Measurements from ENCODE around the gene KCNN1. TPM values are rescaled to one million over a fixed set of nuclear protein-coding genes. Genes with fewer than 3 reads are reported as not detected.
A peak's percentile ranks its signal among the peaks of the same experiment; 100 is the strongest.

KCNN1 gene
- total and polyA plus RNA-seq, 2 of the 4 experiments (the other 2 are of a cell fraction): 0.09 TPM; not detected in 1

- DNase-seq (peak; percentile 52), ATAC-seq (ENCODE audit: low read depth) (peak; percentile 85)
- H2AK5ac ChIP-seq (ENCODE audit: low read depth, low read length): peak overlapping the region; percentile 51
- intact Hi-C loops (cut with micrococcal nuclease) (loop anchor here (1.0 to 5.0 kb wide), 4 partner anchors 50 to 140 kb away; partner anchors contain the start of gene RPL18A), dilution Hi-C loops (cut with HindIII; ENCODE audit: low sequenced_read_pairs, unreplicated experiment) (no loop called here), in situ Hi-C loops (cut with MboI; ENCODE audit: low sequenced_read_pairs) (no loop called here)
- ChIA-PET CTCF (interaction anchor here (0.6 to 2.3 kb wide), 3 partner anchors 59 to 75 kb away, joined by 4 to 13 read pairs (median 5); partner anchors contain the start of gene CCDC124), POLR2A (ENCODE audit: unreplicated experiment) (no interaction called here)
- no peak overlapping the region for H2BK5ac ChIP-seq (ENCODE audit: low read depth, low read length, poor library complexity, severe bottlenecking)
- no peak overlapping the region for H2BK120ac ChIP-seq (ENCODE audit: low read depth, low read length)
- H3K36me3 ChIP-seq (ENCODE audit: control insufficient read depth, insufficient read depth, low read length): no peaks in the 10 kb centered on the region
- H2AK9ac ChIP-seq (replicated peaks; ENCODE audit: low read depth, low read length, poor library complexity): peak overlapping the region; percentile 85
- H4K8ac ChIP-seq (ENCODE audit: low read depth in 2 of 2, low read length in 2 of 2): no peak overlapping the region
- 40% methylated on average over 1 of the region's 15 CpGs; no CpG with 5 or more reads in 1 of the 2 experiments for WGBS, 2 experiments (ENCODE audit: extremely low coverage in 2 of 2, insufficient read length in 1 of 2)
- H4K20me1 ChIP-seq (ENCODE audit: insufficient read depth, low read length): no peaks in the 10 kb centered on the region
- H3K9me3 ChIP-seq (ENCODE audit: control insufficient read depth, insufficient read depth, low read length): no peaks in the 10 kb centered on the region
- H3K4me2 ChIP-seq (ENCODE audit: low read depth, low read length): no peak overlapping the region
- no peak overlapping the region for H3K56ac ChIP-seq (ENCODE audit: extremely low read depth, insufficient read depth, low read length)
- H3K27ac ChIP-seq (ENCODE audit: insufficient read depth, low read length): no peak overlapping the region
- H3K18ac ChIP-seq (ENCODE audit: low read depth, low read length): no peak overlapping the region
- BruUV-seq (replicated peaks): no TSS peak
- no peak overlapping the region for H3K9ac ChIP-seq (ENCODE audit: low read depth, low read length)
- H2BK20ac ChIP-seq (ENCODE audit: low read depth, low read length): no peak overlapping the region
- H4K5ac ChIP-seq (ENCODE audit: low read depth, low read length): no peak overlapping the region
- H3K14ac ChIP-seq (replicated peaks; ENCODE audit: low read depth, low read length): no peak overlapping the region
- H4K91ac ChIP-seq (ENCODE audit: insufficient read depth, low read depth, low read length): no peak overlapping the region
- peak overlapping the region; percentile 90 for H2AFZ ChIP-seq (replicated peaks; ENCODE audit: low read length, poor library complexity)
- H3K9me1 ChIP-seq (ENCODE audit: insufficient read depth, low read length): no peaks in the 10 kb centered on the region; the same call in 1 of the 2 replicates
- peaks cover 5% of the 10 kb centered on the region in 2 experiments; a peak in 2 of 4 replicates for H3K79me1 ChIP-seq (ENCODE audit: low read depth in 1 of 2, low read length in 2 of 2)
- H3K4ac ChIP-seq (ENCODE audit: low read depth, low read length): no peak overlapping the region
- TF ChIP-seq POLR2A (IDR thresholded peaks at IDR 0.05; ENCODE audit: low read depth, low read length) (0 out of 2 replicates have a peak, but pooled peaks have one; percentile 37), SMC3 (IDR thresholded peaks at IDR 0.05; ENCODE audit: low read depth, low read length) (peak; percentile 98), RCOR1 (IDR thresholded peaks at IDR 0.05; ENCODE audit: insufficient replicate concordance, low read length) (peak; percentile 33), MAFK (IDR thresholded peaks at IDR 0.05; ENCODE audit: low read depth, low read length) (no peak), CTCF (conservative IDR thresholded peaks at IDR 0.05; ENCODE audit: low read depth, low read length) (peak; percentile 98), MAZ (IDR thresholded peaks at IDR 0.05; ENCODE audit: borderline replicate concordance, low read depth, low read length) (0 out of 2 replicates have a peak, but pooled peaks have one; percentile 43), CEBPB (IDR thresholded peaks at IDR 0.05; ENCODE audit: low read depth, low read length) (peak; percentile 25; the same call in 1 of the 2 replicates), CHD1 (IDR thresholded peaks at IDR 0.05; ENCODE audit: low read depth, low read length) (0 out of 2 replicates have a peak, but pooled peaks have one; percentile 64), RAD21 (IDR thresholded peaks at IDR 0.05; ENCODE audit: low read length) (peak; percentile 96), MXI1 (IDR thresholded peaks at IDR 0.05; ENCODE audit: borderline replicate concordance, low read depth, low read length) (no peak)
- TF ChIP-seq, protein P1, sequence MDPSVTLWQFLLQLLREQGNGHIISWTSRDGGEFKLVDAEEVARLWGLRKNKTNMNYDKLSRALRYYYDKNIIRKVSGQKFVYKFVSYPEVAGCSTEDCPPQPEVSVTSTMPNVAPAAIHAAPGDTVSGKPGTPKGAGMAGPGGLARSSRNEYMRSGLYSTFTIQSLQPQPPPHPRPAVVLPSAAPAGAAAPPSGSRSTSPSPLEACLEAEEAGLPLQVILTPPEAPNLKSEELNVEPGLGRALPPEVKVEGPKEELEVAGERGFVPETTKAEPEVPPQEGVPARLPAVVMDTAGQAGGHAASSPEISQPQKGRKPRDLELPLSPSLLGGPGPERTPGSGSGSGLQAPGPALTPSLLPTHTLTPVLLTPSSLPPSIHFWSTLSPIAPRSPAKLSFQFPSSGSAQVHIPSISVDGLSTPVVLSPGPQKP (IDR thresholded peaks at IDR 0.05; ENCODE audit: borderline replicate concordance, low read depth, low read length): no peak
- no peaks in the 10 kb centered on the region for H3K4me1 ChIP-seq (ENCODE audit: control insufficient read depth, insufficient read depth, low read length)
- no peak overlapping the region for H3K23ac ChIP-seq (ENCODE audit: low read depth, low read length)
- no peak overlapping the region for H3K4me3 ChIP-seq (ENCODE audit: insufficient read depth, low read depth, low read length)
- no peak overlapping the region for H2BK15ac ChIP-seq (ENCODE audit: low read depth, low read length)
- H3K27me3 ChIP-seq (ENCODE audit: control insufficient read depth, insufficient read depth, low read length): peaks cover 2% of the 10 kb centered on the region; the same call in 1 of the 2 replicates
Measured at GRCh38 chr19:17996826-17997316, 30.0 kb downstream of the KCNN1 start.

All from IMR-90 (cell line).